ENCODE measurements around the gene TMPRSS11B. TPM values are rescaled to one million over a fixed set of nuclear protein-coding genes. Genes with fewer than 3 reads are reported as not detected.

TMPRSS11B gene
- total and polyA plus RNA-seq, 5 donors from 2014 or later = not detected

- Mint-ChIP-seq H3K36me3 (no peaks in the 10 kb centered on the region), H3K4me1 (no peaks in the 10 kb centered on the region), H3K9me3 (peaks cover 0 to 2% (median 0%) of the 10 kb centered on the region in 7 donors), H3K27me3 (peaks cover 5% of the 10 kb centered on the region), H3K4me3 (no peak overlapping the region), H3K27ac (no peak overlapping the region)
- DNase-seq (no peak), ATAC-seq (ENCODE audit: low read depth in 2 of 2) (no peak)
- Histone ChIP-seq H3K4me3 (ENCODE audit: low read depth, low read length) (no peak overlapping the region), H3K36me3 (ENCODE audit: control insufficient read depth, insufficient read depth, low read length) (no peaks in the 10 kb centered on the region), H3K27ac (ENCODE audit: insufficient read depth, low read length, poor library complexity, severe bottlenecking) (no peak overlapping the region), H3K27me3 (ENCODE audit: control insufficient read depth, insufficient read depth, low read length) (no peaks in the 10 kb centered on the region), H3K4me1 (ENCODE audit: control insufficient read depth, insufficient read depth, low read length, poor library complexity, severe bottlenecking) (no peaks in the 10 kb centered on the region), H3K9me3 (ENCODE audit: control insufficient read depth in 2 of 2, low read length in 2 of 2) (no peaks in the 10 kb centered on the region)
Measured at GRCh38 chr4:68257719-68258118, 12.2 kb upstream of the TMPRSS11B start.

- no peak for ATAC-seq (ENCODE audit: low read depth in 2 of 2)
- no peaks in the 10 kb centered on the region for H3K36me3 ChIP-seq (ENCODE audit: control insufficient read depth, insufficient read depth, low read length)
- H3K4me3 ChIP-seq (ENCODE audit: low read depth, low read length) = no peak overlapping the region
- Mint-ChIP-seq H3K36me3 (no peaks in the 10 kb centered on the region), H3K9me3 (peaks cover 0 to 3% (median 0%) of the 10 kb centered on the region in 7 donors), H3K4me1 (no peaks in the 10 kb centered on the region), H3K4me3 (no peak overlapping the region), H3K27me3 (no peaks in the 10 kb centered on the region), H3K27ac (peak overlapping the region in 1 of 3 donors; percentile 22)
- H3K4me1 ChIP-seq (ENCODE audit: control insufficient read depth, insufficient read depth, low read length, poor library complexity, severe bottlenecking) = no peaks in the 10 kb centered on the region
- DNase-seq = no peak
- no peak overlapping the region for H3K27ac ChIP-seq (ENCODE audit: insufficient read depth, low read length, poor library complexity, severe bottlenecking)
- H3K27me3 ChIP-seq (ENCODE audit: control insufficient read depth, insufficient read depth, low read length) = no peaks in the 10 kb centered on the region
- H3K9me3 ChIP-seq (ENCODE audit: control insufficient read depth in 2 of 2, low read length in 2 of 2) = no peaks in the 10 kb centered on the region
Measured at GRCh38 chr4:68256284-68256683, 10.8 kb upstream of the TMPRSS11B start.

DNA sequence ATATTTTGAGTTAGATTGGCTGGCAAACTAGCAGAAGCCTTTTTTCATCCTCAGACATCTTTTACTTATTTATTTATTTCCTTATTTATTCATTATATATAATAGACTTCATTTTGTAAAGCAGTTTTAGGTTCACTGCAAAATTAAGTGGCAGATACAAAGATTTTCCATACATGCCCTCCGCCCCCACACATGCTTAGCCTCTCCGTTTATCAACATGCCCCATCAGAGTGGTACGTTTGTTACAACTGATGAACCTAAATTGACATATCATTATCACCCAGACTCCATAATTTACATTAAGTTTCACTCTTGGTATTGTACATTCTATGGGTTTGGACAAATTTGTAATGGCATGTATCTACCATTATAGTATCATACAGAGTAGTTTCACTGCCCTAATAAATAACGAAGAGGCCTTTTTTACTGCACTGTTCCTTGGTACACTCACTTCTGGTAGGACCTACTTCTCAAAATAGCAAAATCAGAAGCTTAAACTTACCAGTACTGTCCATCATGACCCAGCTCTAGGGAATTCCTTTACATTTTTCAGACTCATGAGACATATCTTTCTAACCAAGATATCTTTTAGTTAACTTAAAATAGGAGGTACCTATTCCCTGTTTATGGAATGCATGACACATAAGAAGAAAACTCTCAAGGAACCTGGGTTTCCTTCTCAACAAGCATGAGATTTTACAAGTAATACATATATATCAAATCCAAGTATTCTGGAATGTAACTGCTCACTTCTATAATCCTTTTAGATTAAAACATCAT lies 4.8 kb upstream of the TMPRSS11B start:
- no peak overlapping the region for H3K27ac ChIP-seq (ENCODE audit: insufficient read depth, low read length, poor library complexity, severe bottlenecking)
- H3K27me3 Mint-ChIP-seq = no peaks in the 10 kb centered on the region
- ATAC-seq (ENCODE audit: low read depth in 2 of 2) (no peak), DNase-seq (no peak)
- no peaks in the 10 kb centered on the region for H3K27me3 ChIP-seq (ENCODE audit: control insufficient read depth, insufficient read depth, low read length)
- H3K36me3 ChIP-seq (ENCODE audit: control insufficient read depth, insufficient read depth, low read length) = no peaks in the 10 kb centered on the region
- no peak overlapping the region for H3K4me3 ChIP-seq (ENCODE audit: low read depth, low read length)
- H3K4me3 Mint-ChIP-seq = no peak overlapping the region
- no peaks in the 10 kb centered on the region for H3K9me3 ChIP-seq (ENCODE audit: control insufficient read depth in 2 of 2, low read length in 2 of 2)
- peaks cover 0 to 2% (median 0%) of the 10 kb centered on the region in 7 donors for H3K9me3 Mint-ChIP-seq
- no peak overlapping the region for H3K27ac Mint-ChIP-seq
- H3K4me1 ChIP-seq (ENCODE audit: control insufficient read depth, insufficient read depth, low read length, poor library complexity, severe bottlenecking) = no peaks in the 10 kb centered on the region
- H3K36me3 Mint-ChIP-seq = no peaks in the 10 kb centered on the region
- peaks cover 0 to 3% (median 0%) of the 10 kb centered on the region in 4 donors for H3K4me1 Mint-ChIP-seq

DNA sequence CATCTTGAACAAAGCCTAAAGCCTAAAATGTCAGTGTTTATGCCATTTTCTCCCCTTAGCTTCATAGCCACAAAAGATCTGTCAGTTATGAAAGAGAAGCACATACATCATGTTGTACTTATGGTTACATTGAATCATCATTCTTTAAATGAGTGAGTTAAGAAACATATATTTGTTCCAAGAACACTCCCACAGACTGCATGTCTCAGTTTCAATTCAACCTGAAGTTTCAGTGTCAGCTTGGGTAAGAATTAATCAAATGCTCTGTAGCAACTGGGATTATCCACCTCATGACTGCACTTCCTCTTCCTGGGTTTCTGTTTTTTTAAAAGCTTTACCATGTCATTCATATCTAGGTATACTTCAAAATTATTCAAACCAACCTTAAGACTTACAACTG lies 3.9 kb upstream of the TMPRSS11B start:
- Mint-ChIP-seq H3K36me3 (no peaks in the 10 kb centered on the region), H3K4me3 (no peak overlapping the region), H3K9me3 (peaks cover 0 to 2% (median 0%) of the 10 kb centered on the region in 7 donors), H3K4me1 (peaks cover 0 to 3% (median 0%) of the 10 kb centered on the region in 4 donors), H3K27me3 (no peaks in the 10 kb centered on the region), H3K27ac (no peak overlapping the region)
- Histone ChIP-seq H3K4me3 (ENCODE audit: low read depth, low read length) (no peak overlapping the region), H3K36me3 (ENCODE audit: control insufficient read depth, insufficient read depth, low read length) (no peaks in the 10 kb centered on the region), H3K4me1 (ENCODE audit: control insufficient read depth, insufficient read depth, low read length, poor library complexity, severe bottlenecking) (no peaks in the 10 kb centered on the region), H3K9me3 (ENCODE audit: control insufficient read depth in 2 of 2, low read length in 2 of 2) (no peaks in the 10 kb centered on the region), H3K27me3 (ENCODE audit: control insufficient read depth, insufficient read depth, low read length) (no peaks in the 10 kb centered on the region), H3K27ac (ENCODE audit: insufficient read depth, low read length, poor library complexity, severe bottlenecking) (no peak overlapping the region)
- DNase-seq (peak in 1 of 3 donors; percentile 8), ATAC-seq (ENCODE audit: low read depth in 2 of 2) (no peak)

- Mint-ChIP-seq H3K36me3 (no peaks in the 10 kb centered on the region), H3K4me1 (no peaks in the 10 kb centered on the region), H3K27me3 (peaks cover 4% of the 10 kb centered on the region), H3K27ac (no peak overlapping the region), H3K4me3 (no peak overlapping the region), H3K9me3 (peaks cover 0 to 1% (median 0%) of the 10 kb centered on the region in 7 donors)
- Histone ChIP-seq H3K4me3 (ENCODE audit: low read depth, low read length) (no peak overlapping the region), H3K9me3 (ENCODE audit: control insufficient read depth in 2 of 2, low read length in 2 of 2) (no peaks in the 10 kb centered on the region), H3K36me3 (ENCODE audit: control insufficient read depth, insufficient read depth, low read length) (no peaks in the 10 kb centered on the region), H3K27ac (ENCODE audit: insufficient read depth, low read length, poor library complexity, severe bottlenecking) (no peak overlapping the region), H3K4me1 (ENCODE audit: control insufficient read depth, insufficient read depth, low read length, poor library complexity, severe bottlenecking) (no peaks in the 10 kb centered on the region), H3K27me3 (ENCODE audit: control insufficient read depth, insufficient read depth, low read length) (no peaks in the 10 kb centered on the region)
- ATAC-seq (ENCODE audit: low read depth in 2 of 2) (no peak), DNase-seq (no peak)
Measured at GRCh38 chr4:68240620-68241019, 4.9 kb downstream of the TMPRSS11B start.

DNA sequence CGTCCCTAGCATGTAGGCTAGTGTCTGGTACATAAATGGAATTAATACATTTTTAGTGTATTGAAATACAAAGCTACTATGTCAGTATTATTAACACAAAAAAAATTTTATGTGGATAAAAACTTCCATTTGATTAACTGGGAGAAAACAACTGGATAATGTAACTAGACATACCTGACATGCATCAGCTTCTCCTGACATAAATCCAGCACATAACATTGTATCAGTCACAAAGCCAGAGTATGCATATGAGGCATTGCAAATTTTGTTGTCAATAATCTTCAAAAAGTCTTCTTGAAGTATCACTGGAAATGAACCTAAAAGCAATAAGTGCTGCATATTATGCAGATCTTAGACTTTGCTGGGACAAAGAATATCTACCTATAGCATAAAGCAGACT lies 16.9 kb downstream of the TMPRSS11B start:
- ATAC-seq (ENCODE audit: low read depth in 2 of 2) = no peak
- no peak for DNase-seq
- Histone ChIP-seq H3K27ac (ENCODE audit: insufficient read depth, low read length, poor library complexity, severe bottlenecking) (no peak overlapping the region), H3K4me1 (ENCODE audit: control insufficient read depth, insufficient read depth, low read length, poor library complexity, severe bottlenecking) (no peaks in the 10 kb centered on the region), H3K36me3 (ENCODE audit: control insufficient read depth, insufficient read depth, low read length) (no peaks in the 10 kb centered on the region), H3K4me3 (ENCODE audit: low read depth, low read length) (no peak overlapping the region), H3K9me3 (ENCODE audit: control insufficient read depth in 2 of 2, low read length in 2 of 2) (no peaks in the 10 kb centered on the region), H3K27me3 (ENCODE audit: control insufficient read depth, insufficient read depth, low read length) (no peaks in the 10 kb centered on the region)
- H3K4me1 Mint-ChIP-seq = no peaks in the 10 kb centered on the region
- H3K4me3 Mint-ChIP-seq = no peak overlapping the region
- H3K27ac Mint-ChIP-seq = no peak overlapping the region
- no peaks in the 10 kb centered on the region for H3K27me3 Mint-ChIP-seq
- no peaks in the 10 kb centered on the region for H3K36me3 Mint-ChIP-seq
- peaks cover 0 to 3% (median 0%) of the 10 kb centered on the region in 7 donors for H3K9me3 Mint-ChIP-seq

DNA sequence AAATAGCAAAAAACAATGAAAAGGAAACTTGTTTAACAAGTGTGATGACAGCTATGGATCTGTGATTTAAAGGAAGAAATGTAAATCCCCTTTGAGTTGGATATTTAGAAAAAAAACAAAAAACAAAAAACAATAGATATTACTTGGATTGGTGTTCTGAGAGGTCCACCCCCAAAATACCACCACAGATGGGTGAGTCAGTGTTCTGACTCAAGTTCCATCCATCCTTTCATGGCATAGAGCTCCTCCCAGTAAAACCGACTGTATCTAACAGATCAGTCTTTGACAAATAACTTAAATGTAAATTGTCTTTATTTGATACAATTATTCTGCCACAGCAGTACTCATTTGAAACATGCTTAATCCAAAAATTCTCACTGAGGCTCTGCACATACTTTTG lies 27.4 kb downstream of the TMPRSS11B start:
- H3K4me1 Mint-ChIP-seq = no peaks in the 10 kb centered on the region
- H3K36me3 ChIP-seq (ENCODE audit: control insufficient read depth, insufficient read depth, low read length) = no peaks in the 10 kb centered on the region
- peaks cover 0 to 2% (median 0%) of the 10 kb centered on the region in 7 donors for H3K9me3 Mint-ChIP-seq
- H3K27me3 Mint-ChIP-seq = no peaks in the 10 kb centered on the region
- H3K9me3 ChIP-seq (ENCODE audit: control insufficient read depth in 2 of 2, low read length in 2 of 2) = no peaks in the 10 kb centered on the region
- no peak overlapping the region for H3K27ac Mint-ChIP-seq
- ATAC-seq (ENCODE audit: low read depth in 2 of 2) (no peak), DNase-seq (no peak)
- H3K4me3 ChIP-seq (ENCODE audit: low read depth, low read length) = no peak overlapping the region
- no peaks in the 10 kb centered on the region for H3K4me1 ChIP-seq (ENCODE audit: control insufficient read depth, insufficient read depth, low read length, poor library complexity, severe bottlenecking)
- no peak overlapping the region for H3K4me3 Mint-ChIP-seq
- H3K27me3 ChIP-seq (ENCODE audit: control insufficient read depth, insufficient read depth, low read length) = no peaks in the 10 kb centered on the region
- H3K36me3 Mint-ChIP-seq = no peaks in the 10 kb centered on the region
- H3K27ac ChIP-seq (ENCODE audit: insufficient read depth, low read length, poor library complexity, severe bottlenecking) = no peak overlapping the region

DNA sequence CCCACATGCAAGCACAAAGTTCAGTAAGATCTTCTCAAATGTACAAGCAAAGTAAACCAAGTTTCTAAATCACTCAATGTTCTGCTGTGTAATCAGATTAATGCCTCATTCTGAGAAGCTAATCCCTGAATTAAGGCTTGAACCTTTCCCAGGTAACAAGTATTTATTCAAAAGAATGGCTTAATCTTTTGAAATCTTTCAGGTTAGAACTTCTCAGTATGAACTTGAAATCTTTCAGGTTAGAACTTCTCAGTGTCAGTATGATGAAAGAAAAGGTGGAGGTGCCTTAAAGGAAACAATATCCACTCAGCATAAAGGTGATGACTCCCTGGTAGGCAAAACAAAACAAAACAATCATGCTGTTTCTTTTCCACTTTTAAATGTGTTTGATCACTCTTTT lies 29.0 kb downstream of the TMPRSS11B start:
- H3K36me3 ChIP-seq (ENCODE audit: control insufficient read depth, insufficient read depth, low read length) = no peaks in the 10 kb centered on the region
- no peaks in the 10 kb centered on the region for H3K4me1 ChIP-seq (ENCODE audit: control insufficient read depth, insufficient read depth, low read length, poor library complexity, severe bottlenecking)
- Mint-ChIP-seq H3K27me3 (no peaks in the 10 kb centered on the region), H3K36me3 (no peaks in the 10 kb centered on the region), H3K4me3 (no peak overlapping the region), H3K9me3 (peaks cover 0 to 2% (median 0%) of the 10 kb centered on the region in 7 donors), H3K27ac (no peak overlapping the region), H3K4me1 (no peaks in the 10 kb centered on the region)
- H3K9me3 ChIP-seq (ENCODE audit: control insufficient read depth in 2 of 2, low read length in 2 of 2) = no peaks in the 10 kb centered on the region
- no peaks in the 10 kb centered on the region for H3K27me3 ChIP-seq (ENCODE audit: control insufficient read depth, insufficient read depth, low read length)
- no peak overlapping the region for H3K4me3 ChIP-seq (ENCODE audit: low read depth, low read length)
- H3K27ac ChIP-seq (ENCODE audit: insufficient read depth, low read length, poor library complexity, severe bottlenecking) = no peak overlapping the region
- DNase-seq (no peak), ATAC-seq (ENCODE audit: low read depth in 2 of 2) (no peak)
